BE2C (cell line): ENCODE results near the gene STRIP2.

Experiments
- DNase-seq: peaks from one replicate; pipeline ENCODE4 v3.0.0-alpha.2; 2020
- H3K27me3 ChIP-seq: fragments of 250-450 bp; sonication (Bioruptor Pico); 2 replicates; pipeline ENCODE4 v1.5.1; 2020; ENCODE audit warnings: mild to moderate bottlenecking
- H3K36me3 ChIP-seq: fragments of 250-450 bp; sonication (Bioruptor Pico); 2 replicates; pipeline ENCODE4 v1.5.1; 2020; ENCODE audit warnings: mild to moderate bottlenecking
- H3K4me1 ChIP-seq: fragments of 250-450 bp; sonication (Bioruptor Pico); 2 replicates; pipeline ENCODE4 v1.5.1; 2020
- H3K4me3 ChIP-seq: 2 replicates; pipeline ENCODE4 v1.5.1; 2011; ENCODE audit warnings: low read depth, low read length
- H3K9me3 ChIP-seq: fragments of 250-450 bp; sonication (Bioruptor Pico); 2 replicates; pipeline ENCODE4 v1.5.1; 2020
- TF ChIP-seq, protein P1 (sequence below): IDR thresholded peaks from 2 replicates; pipeline ENCODE4 v1.5.1; 2012; ENCODE audit warnings: mild to moderate bottlenecking, low read depth, low read length

STRIP2 gene

DNA sequence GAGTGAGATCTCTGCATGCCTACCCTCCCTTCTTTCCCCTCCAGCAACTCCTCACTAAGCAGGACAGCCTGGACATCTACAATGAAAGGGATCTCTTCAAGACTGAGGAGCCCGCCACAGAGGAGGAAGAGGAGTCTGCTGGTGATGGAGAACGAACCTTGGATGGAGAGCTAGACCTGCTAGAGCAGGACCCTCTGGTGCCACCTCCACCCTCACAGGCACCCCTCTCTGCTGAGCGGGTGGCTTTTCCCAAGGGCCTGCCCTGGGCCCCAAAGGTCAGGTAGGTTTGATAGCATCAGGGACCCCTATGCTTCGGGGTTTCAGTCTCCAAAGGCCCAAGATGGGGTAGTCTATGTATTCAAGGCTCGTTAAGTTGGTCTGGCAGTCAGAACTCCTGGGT is 23.9 kb downstream of the STRIP2 start:
- no peaks in the 10 kb centered on the region for H3K9me3 ChIP-seq
- H3K36me3 ChIP-seq: peaks cover 6% of the 10 kb centered on the region; the same call in 1 of the 2 replicates
- no peaks in the 10 kb centered on the region for H3K4me1 ChIP-seq
- no peaks in the 10 kb centered on the region for H3K27me3 ChIP-seq
- H3K4me3 ChIP-seq: no peak overlapping the region
- TF ChIP-seq, protein P1, sequence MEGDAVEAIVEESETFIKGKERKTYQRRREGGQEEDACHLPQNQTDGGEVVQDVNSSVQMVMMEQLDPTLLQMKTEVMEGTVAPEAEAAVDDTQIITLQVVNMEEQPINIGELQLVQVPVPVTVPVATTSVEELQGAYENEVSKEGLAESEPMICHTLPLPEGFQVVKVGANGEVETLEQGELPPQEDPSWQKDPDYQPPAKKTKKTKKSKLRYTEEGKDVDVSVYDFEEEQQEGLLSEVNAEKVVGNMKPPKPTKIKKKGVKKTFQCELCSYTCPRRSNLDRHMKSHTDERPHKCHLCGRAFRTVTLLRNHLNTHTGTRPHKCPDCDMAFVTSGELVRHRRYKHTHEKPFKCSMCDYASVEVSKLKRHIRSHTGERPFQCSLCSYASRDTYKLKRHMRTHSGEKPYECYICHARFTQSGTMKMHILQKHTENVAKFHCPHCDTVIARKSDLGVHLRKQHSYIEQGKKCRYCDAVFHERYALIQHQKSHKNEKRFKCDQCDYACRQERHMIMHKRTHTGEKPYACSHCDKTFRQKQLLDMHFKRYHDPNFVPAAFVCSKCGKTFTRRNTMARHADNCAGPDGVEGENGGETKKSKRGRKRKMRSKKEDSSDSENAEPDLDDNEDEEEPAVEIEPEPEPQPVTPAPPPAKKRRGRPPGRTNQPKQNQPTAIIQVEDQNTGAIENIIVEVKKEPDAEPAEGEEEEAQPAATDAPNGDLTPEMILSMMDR: no peak
- no peak for DNase-seq

DNA sequence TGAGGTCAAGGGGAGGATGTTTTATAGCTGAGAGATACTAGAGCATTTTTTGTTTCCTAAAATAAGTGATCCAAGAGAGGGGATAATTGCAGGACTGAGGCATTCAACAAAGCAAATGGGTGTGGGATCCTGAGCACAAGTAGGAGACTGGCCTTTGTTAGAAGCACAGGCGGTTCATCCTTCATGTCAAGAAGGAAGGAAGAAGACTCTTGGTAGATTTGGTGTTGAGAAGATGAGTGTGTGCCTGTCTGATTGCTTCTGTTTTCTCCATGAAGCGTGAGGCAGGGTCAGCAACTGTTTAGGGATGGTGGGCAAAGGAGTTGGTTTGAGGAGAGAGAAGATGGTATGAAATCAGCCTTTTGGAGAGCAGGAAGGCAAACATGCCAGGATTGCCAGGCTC is 27.6 kb downstream of the STRIP2 start:
- TF ChIP-seq, protein P1: no peak
- Histone ChIP-seq H3K27me3 (no peaks in the 10 kb centered on the region), H3K9me3 (no peaks in the 10 kb centered on the region), H3K4me1 (peaks cover 3% of the 10 kb centered on the region; the same call in 1 of the 2 replicates), H3K36me3 (peaks cover 6% of the 10 kb centered on the region; the same call in 1 of the 2 replicates), H3K4me3 (no peak overlapping the region)
- no peak for DNase-seq

DNA sequence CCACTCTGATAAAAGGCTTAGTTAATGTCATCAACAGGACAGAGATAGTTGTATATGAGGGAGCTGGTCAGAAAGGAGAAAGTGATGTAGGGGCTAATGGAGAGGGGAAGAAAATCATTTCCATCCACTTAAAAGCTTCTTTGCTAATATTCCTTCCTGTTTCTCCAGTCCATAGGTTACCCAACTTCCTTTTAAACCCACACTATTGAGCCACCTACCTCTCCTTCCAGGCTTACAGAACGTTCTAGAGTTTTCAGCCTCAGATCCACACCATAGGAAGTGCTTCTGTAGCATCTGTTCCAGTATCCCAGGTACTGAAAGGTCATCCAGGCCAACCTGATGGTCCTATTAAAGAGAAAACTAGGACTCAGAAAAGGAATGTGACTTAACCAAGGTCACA is 28.2 kb downstream of the STRIP2 start:
- no peaks in the 10 kb centered on the region for H3K9me3 ChIP-seq
- no peaks in the 10 kb centered on the region for H3K27me3 ChIP-seq
- H3K4me3 ChIP-seq: no peak overlapping the region
- H3K4me1 ChIP-seq: peaks cover 3% of the 10 kb centered on the region; the same call in 1 of the 2 replicates
- H3K36me3 ChIP-seq: peaks cover 2% of the 10 kb centered on the region; the same call in 1 of the 2 replicates
- no peak for DNase-seq
- TF ChIP-seq, protein P1: no peak

DNA sequence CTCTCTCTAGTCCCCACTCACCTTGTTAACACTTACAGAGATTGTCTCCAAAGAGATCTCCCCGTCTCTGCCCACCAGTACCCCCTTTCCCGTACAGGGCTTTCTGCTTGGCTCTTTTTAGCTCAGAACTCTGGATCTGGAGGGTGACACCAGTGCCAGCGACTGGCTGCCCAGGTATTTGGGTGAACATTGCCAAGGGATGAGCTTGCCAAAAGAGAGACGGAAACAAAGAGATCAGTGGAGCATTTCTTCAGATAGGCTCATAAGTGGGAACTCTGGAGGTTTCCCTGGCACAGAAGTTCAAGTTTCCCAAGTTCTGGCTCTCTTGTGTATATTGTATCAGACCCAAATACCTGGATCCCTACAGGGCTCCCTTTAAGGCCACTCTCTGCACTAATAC is 30.0 kb downstream of the STRIP2 start:
- no peak for DNase-seq
- H3K36me3 ChIP-seq: no peaks in the 10 kb centered on the region
- no peak overlapping the region for H3K4me3 ChIP-seq
- no peaks in the 10 kb centered on the region for H3K9me3 ChIP-seq
- no peaks in the 10 kb centered on the region for H3K27me3 ChIP-seq
- TF ChIP-seq, protein P1: no peak
- peaks cover 3% of the 10 kb centered on the region; the same call in 1 of the 2 replicates for H3K4me1 ChIP-seq

DNA sequence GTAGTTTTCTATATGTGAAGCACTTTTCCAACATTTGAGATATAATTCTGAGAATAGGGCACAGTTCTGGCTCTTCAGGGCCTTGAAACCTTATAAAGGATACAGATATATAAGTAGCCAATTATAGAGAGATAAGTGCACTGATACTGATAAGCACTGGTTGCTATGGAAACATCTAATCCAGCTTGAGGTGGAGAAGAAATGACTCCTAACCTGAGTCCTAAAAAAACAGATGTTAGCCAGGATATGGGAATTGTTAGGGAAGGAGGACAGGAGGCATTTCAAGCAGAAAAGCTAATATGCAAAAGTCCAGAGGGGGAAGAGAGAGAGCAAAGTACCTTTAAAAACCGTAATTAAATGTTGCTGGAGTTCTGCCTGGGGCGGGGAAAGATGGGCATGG is 30.8 kb downstream of the STRIP2 start:
- no peak for DNase-seq

DNA sequence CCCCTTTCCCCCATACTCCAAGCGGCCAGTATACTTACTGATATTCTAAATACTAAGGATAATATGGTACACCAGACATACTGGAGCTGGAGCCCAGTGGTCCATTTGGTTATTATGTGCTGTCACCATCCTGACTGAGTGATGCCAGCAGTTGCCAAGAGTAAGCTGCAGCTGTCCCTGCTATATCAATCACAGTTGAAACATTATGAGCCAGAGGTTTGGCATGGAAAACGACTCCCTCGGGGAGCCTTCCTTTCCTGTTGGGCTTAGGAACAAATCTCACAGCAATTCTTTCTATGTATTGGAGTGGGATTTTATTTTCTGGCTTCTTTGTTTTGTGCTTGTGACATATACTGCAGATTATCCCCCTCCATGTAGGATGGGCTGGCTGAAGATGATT is 32.6 kb downstream of the STRIP2 start:
- Histone ChIP-seq H3K27me3 (no peaks in the 10 kb centered on the region), H3K36me3 (no peaks in the 10 kb centered on the region), H3K4me3 (no peak overlapping the region), H3K4me1 (peaks cover 3% of the 10 kb centered on the region; the same call in 1 of the 2 replicates), H3K9me3 (no peaks in the 10 kb centered on the region)
- DNase-seq: peak; percentile 22
- TF ChIP-seq, protein P1: no peak

More for the DNA sequence above, 30.8 kb downstream of the STRIP2 start:
- Histone ChIP-seq H3K9me3 (no peaks in the 10 kb centered on the region), H3K27me3 (no peaks in the 10 kb centered on the region), H3K36me3 (no peaks in the 10 kb centered on the region), H3K4me1 (peaks cover 3% of the 10 kb centered on the region; the same call in 1 of the 2 replicates), H3K4me3 (no peak overlapping the region)
- TF ChIP-seq, protein P1: no peak
